T-cell (primary cell): ENCODE data around the gene CHI3L1. TPM values are rescaled to one million over a fixed set of nuclear protein-coding genes. Genes with fewer than 3 reads are reported as not detected.

Experiments used
- ATAC-seq, 4 experiments: fragments of 200-7000 bp in 3 of 4; fragments of 150-1000 bp in 1 of 4; cut with Tn5 transposase; replicated peaks in 1 of 4; 1 replicate in 3 of 4; 2 replicates in 1 of 4; pipeline ENCODE4 v1.10.0; 2021; ENCODE audit warnings: moderate library complexity in 3 of 4, mild to moderate bottlenecking in 2 of 4, moderate number of reproducible peaks in 1 of 4
- CTCF ChIA-PET, 2 donors: fragments of 300-600 bp; sonication (Branson Sonifier 250); formaldehyde crosslinking; loops; one replicate each; lab custom pipeline; 2022; ENCODE audit warnings: antibody characterized with exemption in 2 of 2; lab: Charles Lee
- POLR2A ChIA-PET, 2 donors: fragments of 300-600 bp; sonication (Branson Sonifier 250); formaldehyde crosslinking; loops; one replicate each; lab custom pipeline; 2022; ENCODE audit warnings: antibody characterized with exemption in 2 of 2; lab: Charles Lee
- DNase-seq, 35 experiments: peaks; one replicate each; pipeline versions ENCODE4 v3.0.0 to v3.0.0-alpha.2; 2013 to 2023
- H3K27ac ChIP-seq: one replicate; pipeline ENCODE4 v1.5.1; 2013; ENCODE audit warnings: low read length
- H3K27me3 ChIP-seq, 2 experiments: replicated peaks in 1 of 2; 1 replicate in 1 of 2; 2 replicates in 1 of 2; pipeline versions ENCODE4 v1.6.1 to v1.7.0; 2013; ENCODE audit warnings: low read length in 1 of 2, mixed read lengths in 1 of 2; ENCODE audit not compliant: control insufficient read depth in 2 of 2, insufficient read depth in 2 of 2; ENCODE audit errors: extremely low read depth in 1 of 2
- H3K36me3 ChIP-seq, 2 donors: 1 replicate in 1 of 2; 2 replicates in 1 of 2; pipeline versions ENCODE4 v1.6.1 to v1.7.0; 2013; ENCODE audit warnings: low read length in 1 of 2; ENCODE audit not compliant: control insufficient read depth in 2 of 2, insufficient read depth in 1 of 2; ENCODE audit errors: extremely low read depth in 1 of 2
- H3K4me1 ChIP-seq, 2 experiments: 1 replicate in 1 of 2; 2 replicates in 1 of 2; pipeline versions ENCODE4 v1.6.1 to v1.7.0; 2013; ENCODE audit warnings: low read length in 2 of 2, mixed read lengths in 1 of 2; ENCODE audit not compliant: insufficient read depth in 2 of 2, control insufficient read depth in 1 of 2; ENCODE audit errors: extremely low read depth in 1 of 2
- H3K4me3 ChIP-seq, 2 donors: 1 replicate in 1 of 2; 2 replicates in 1 of 2; pipeline versions ENCODE4 v1.5.1 to v1.7.0; 2013; ENCODE audit warnings: mild to moderate bottlenecking in 2 of 2, low read length in 1 of 2, moderate library complexity in 1 of 2; ENCODE audit not compliant: control insufficient read depth in 1 of 2; ENCODE audit errors: extremely low read depth in 1 of 2
- H3K9me3 ChIP-seq: 2 replicates; pipeline ENCODE4 v1.7.0; 2013
- H3K27ac Mint-ChIP-seq, 2 donors: one replicate each; pipeline ENCODE4 v1.8.0; 2020 to 2021; ENCODE audit warnings: mild to moderate bottlenecking in 2 of 2, mixed read lengths in 2 of 2
- H3K27me3 Mint-ChIP-seq, 2 donors: one replicate each; pipeline ENCODE4 v1.8.0; 2021 to 2022; ENCODE audit warnings: mixed read lengths in 2 of 2
- H3K36me3 Mint-ChIP-seq: one replicate; pipeline ENCODE4 v1.8.0; 2021; ENCODE audit warnings: mixed read lengths
- H3K4me1 Mint-ChIP-seq, 3 donors: one replicate each; pipeline ENCODE4 v1.8.0; 2020 to 2022; ENCODE audit warnings: mixed read lengths in 3 of 3, mild to moderate bottlenecking in 1 of 3
- H3K4me3 Mint-ChIP-seq, 3 donors: one replicate each; pipeline ENCODE4 v1.8.0; 2020 to 2022; ENCODE audit warnings: mild to moderate bottlenecking in 3 of 3, mixed read lengths in 3 of 3, moderate library complexity in 3 of 3
- H3K9me3 Mint-ChIP-seq, 3 donors: one replicate each; pipeline ENCODE4 v1.8.0; 2020 to 2022; ENCODE audit warnings: mixed read lengths in 3 of 3
- WGBS: methylation state at CpG from one replicate; pipeline ENCODE4 v1.1.5; 2013; ENCODE audit warnings: missing lambda C conversion rate; ENCODE audit not compliant: insufficient coverage; 5-methylcytosine and 5-hydroxymethylcytosine counted together
- total RNA-seq, 35 experiments: library from RNA in 6 of 35; stranded (reverse) in 6 of 35; fragments of 120-200 nt in 1 of 35; gene quantifications; one replicate each; pipeline versions ENCODE4 v1.2.1 to v1.2.4 and lab custom pipeline; 2013 to 2026

The CHI3L1 gene
- total RNA-seq, 5 donors from 2014 or later (not counting 1 experiment from before 2014, with no cell fraction given): 0.20 to 0.30 TPM; not detected in 3

- ATAC-seq: no peak
- POLR2A ChIA-PET: no interaction called here
These were observed 36.7 kb upstream of the CHI3L1 start for GRCh38 chr1:203223012-203223775.

GRCh38 chr1:203219934-203220333 is 33.4 kb upstream of the CHI3L1 start:
- ATAC-seq: no peak
- H3K4me1 Mint-ChIP-seq: peaks cover 2 to 9% (median 3%) of the 10 kb centered on the region in 3 donors
- no peak overlapping the region for H3K4me3 ChIP-seq
- no peak for DNase-seq
- H3K4me1 ChIP-seq: peaks cover 0 to 3% of the 10 kb centered on the region in 2 experiments
- ChIA-PET POLR2A (no interaction called here), CTCF (interaction anchor here in 1 of 2 donors (1.0 kb wide), 1 partner anchor 47 kb away, joined by 3 read pairs; no protein-coding TSS in a partner anchor)
- no peaks in the 10 kb centered on the region for H3K9me3 ChIP-seq
- H3K9me3 Mint-ChIP-seq: no peaks in the 10 kb centered on the region
- H3K36me3 ChIP-seq: no peaks in the 10 kb centered on the region
- peaks cover 11 to 16% of the 10 kb centered on the region in 2 donors for H3K27me3 Mint-ChIP-seq
- H3K27ac Mint-ChIP-seq: no peak overlapping the region
- H3K27me3 ChIP-seq: peaks cover 0 to 38% of the 10 kb centered on the region in 2 experiments
- H3K27ac ChIP-seq: no peak overlapping the region
- H3K4me3 Mint-ChIP-seq: no peak overlapping the region
- no peaks in the 10 kb centered on the region for H3K36me3 Mint-ChIP-seq
- 75% methylated on average over 5 of the region's 8 CpGs for WGBS

More at GRCh38 chr1:203223012-203223775, 36.7 kb upstream of the CHI3L1 start:
- CTCF ChIA-PET: no interaction called here
- Histone ChIP-seq H3K4me1 (no peaks in the 10 kb centered on the region), H3K36me3 (no peaks in the 10 kb centered on the region), H3K27me3 (peaks cover 0 to 27% of the 10 kb centered on the region in 2 experiments), H3K9me3 (no peaks in the 10 kb centered on the region), H3K4me3 (no peak overlapping the region), H3K27ac (no peak overlapping the region)
- DNase-seq: no peak
- peaks cover 8 to 18% of the 10 kb centered on the region in 2 donors for H3K27me3 Mint-ChIP-seq
- H3K4me1 Mint-ChIP-seq: no peaks in the 10 kb centered on the region
- no peak overlapping the region for H3K4me3 Mint-ChIP-seq
- no peak overlapping the region for H3K27ac Mint-ChIP-seq
- 86% methylated on average over 18 of the region's 18 CpGs for WGBS
- H3K9me3 Mint-ChIP-seq: no peaks in the 10 kb centered on the region
- H3K36me3 Mint-ChIP-seq: no peaks in the 10 kb centered on the region

- H3K27ac ChIP-seq: no peak overlapping the region
- no peaks in the 10 kb centered on the region for H3K9me3 ChIP-seq
- H3K4me1 ChIP-seq: peaks cover 0 to 3% of the 10 kb centered on the region in 2 experiments
- DNase-seq: no peak
- Mint-ChIP-seq H3K4me3 (no peak overlapping the region), H3K36me3 (no peaks in the 10 kb centered on the region), H3K4me1 (peaks cover 2 to 9% (median 3%) of the 10 kb centered on the region in 3 donors), H3K9me3 (no peaks in the 10 kb centered on the region), H3K27me3 (peaks cover 11 to 17% of the 10 kb centered on the region in 2 donors), H3K27ac (no peak overlapping the region)
- no peak for ATAC-seq
- WGBS: no CpG with 5 or more reads among the region's 1 CpG
- POLR2A ChIA-PET: no interaction called here
- H3K36me3 ChIP-seq: no peaks in the 10 kb centered on the region
- CTCF ChIA-PET: interaction anchor here in 1 of 2 donors (1.0 kb wide), 1 partner anchor 46 kb away, joined by 3 read pairs; no protein-coding TSS in a partner anchor
- H3K4me3 ChIP-seq: no peak overlapping the region
- H3K27me3 ChIP-seq: peaks cover 0 to 34% of the 10 kb centered on the region in 2 experiments
These were observed 32.7 kb upstream of the CHI3L1 start for GRCh38 chr1:203219171-203219570.

GRCh38 chr1:203217668-203218067 is 31.2 kb upstream of the CHI3L1 start:
- Histone ChIP-seq H3K27ac (no peak overlapping the region), H3K4me3 (no peak overlapping the region), H3K36me3 (no peaks in the 10 kb centered on the region), H3K4me1 (peaks cover 0 to 3% of the 10 kb centered on the region in 2 experiments), H3K9me3 (no peaks in the 10 kb centered on the region), H3K27me3 (peaks cover 0 to 35% of the 10 kb centered on the region in 2 experiments)
- H3K9me3 Mint-ChIP-seq: no peaks in the 10 kb centered on the region
- peaks cover 15 to 17% of the 10 kb centered on the region in 2 donors for H3K27me3 Mint-ChIP-seq
- CTCF ChIA-PET: interaction anchor here in 1 of 2 donors (1.6 to 2.1 kb wide), 2 partner anchors 177 to 179 kb away, joined by 5 to 7 read pairs; no protein-coding TSS in a partner anchor
- H3K36me3 Mint-ChIP-seq: no peaks in the 10 kb centered on the region
- WGBS: 53% methylated on average over 6 of the region's 7 CpGs
- no peak overlapping the region for H3K27ac Mint-ChIP-seq
- no peak overlapping the region for H3K4me3 Mint-ChIP-seq
- no peak for ATAC-seq
- peaks cover 2 to 9% (median 3%) of the 10 kb centered on the region in 3 donors for H3K4me1 Mint-ChIP-seq
- DNase-seq: no peak
- POLR2A ChIA-PET: no interaction called here

DNA sequence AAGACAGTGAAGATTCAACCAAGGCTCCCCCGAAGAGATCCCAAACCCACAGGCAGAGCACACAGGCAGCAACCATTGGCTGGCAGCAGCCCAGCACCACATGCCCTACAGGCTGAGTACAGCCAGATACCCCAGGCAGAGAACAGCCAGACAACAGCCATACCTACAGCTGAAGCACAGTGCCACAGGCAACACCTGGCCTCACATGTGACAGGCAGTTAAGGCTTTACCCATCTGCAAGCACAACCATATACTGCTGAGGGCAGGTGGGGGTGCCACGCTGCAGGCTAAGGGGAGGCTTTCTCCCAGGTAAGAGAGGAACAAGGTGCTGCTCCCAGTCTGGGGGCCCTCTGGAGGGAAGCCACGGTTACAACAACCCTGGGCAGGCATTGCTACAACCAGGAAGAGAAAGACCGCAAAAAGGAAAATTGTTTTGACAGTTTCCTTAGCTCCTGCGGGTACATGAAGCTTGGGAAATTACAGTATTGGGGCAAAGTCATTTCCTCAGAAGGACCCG is 30.7 kb upstream of the CHI3L1 start:
- no peak overlapping the region for H3K4me3 Mint-ChIP-seq
- POLR2A ChIA-PET: no interaction called here
- H3K9me3 ChIP-seq: no peaks in the 10 kb centered on the region
- H3K27ac ChIP-seq: no peak overlapping the region
- peaks cover 2 to 9% (median 3%) of the 10 kb centered on the region in 3 donors for H3K4me1 Mint-ChIP-seq
- peaks cover 0 to 3% of the 10 kb centered on the region in 2 experiments for H3K4me1 ChIP-seq
- H3K27me3 Mint-ChIP-seq: peaks cover 15 to 17% of the 10 kb centered on the region in 2 donors
- CTCF ChIA-PET: interaction anchor here in 1 of 2 donors (1.6 to 2.1 kb wide), 2 partner anchors 177 to 178 kb away, joined by 5 to 7 read pairs; no protein-coding TSS in a partner anchor
- no peak for ATAC-seq
- H3K27ac Mint-ChIP-seq: no peak overlapping the region
- 8% methylated on average over 2 of the region's 6 CpGs for WGBS
- DNase-seq: no peak
- H3K27me3 ChIP-seq: peaks cover 0 to 35% of the 10 kb centered on the region in 2 experiments
- no peaks in the 10 kb centered on the region for H3K36me3 ChIP-seq
- no peak overlapping the region for H3K4me3 ChIP-seq
- no peaks in the 10 kb centered on the region for H3K9me3 Mint-ChIP-seq
- no peaks in the 10 kb centered on the region for H3K36me3 Mint-ChIP-seq
